CD4-positive, CD25-positive, alpha-beta regulatory T cell (primary cell): ENCODE measurements around the gene EML2. TPM values are rescaled to one million over a fixed set of nuclear protein-coding genes. Genes with fewer than 3 reads are reported as not detected.

ENCODE experiments used
- ATAC-seq, 2 donors: fragments of 150-1000 bp; cut with Tn5 transposase; one replicate each; pipeline ENCODE4 v1.10.0; 2021; ENCODE audit warnings: low read depth in 2 of 2, moderate number of reproducible peaks in 2 of 2, moderate library complexity in 1 of 2
- DNase-seq, 3 donors: peaks; one replicate each; pipeline versions ENCODE4 v3.0.0 to v3.0.0-alpha.2; 2012 to 2022; ENCODE audit warnings: mixed read lengths in 1 of 3
- H3K27ac ChIP-seq: one replicate; pipeline ENCODE4 v1.7.0; 2013; ENCODE audit warnings: mild to moderate bottlenecking, low read length; ENCODE audit not compliant: insufficient read depth, poor library complexity, severe bottlenecking
- H3K27me3 ChIP-seq: one replicate; pipeline ENCODE4 v1.7.0; 2013; ENCODE audit warnings: low read length; ENCODE audit not compliant: control insufficient read depth, insufficient read depth
- H3K36me3 ChIP-seq: one replicate; pipeline ENCODE4 v1.7.0; 2013; ENCODE audit warnings: mild to moderate bottlenecking, low read length, moderate library complexity; ENCODE audit not compliant: control insufficient read depth, insufficient read depth
- H3K4me1 ChIP-seq: 2 replicates; pipeline ENCODE4 v1.7.0; 2013; ENCODE audit warnings: mild to moderate bottlenecking, low read length; ENCODE audit not compliant: insufficient read depth, control insufficient read depth, poor library complexity, severe bottlenecking
- H3K4me3 ChIP-seq: one replicate; pipeline ENCODE4 v1.7.0; 2013; ENCODE audit warnings: low read depth, mild to moderate bottlenecking, low read length, moderate library complexity
- H3K9me3 ChIP-seq, 2 experiments: 1 replicate in 1 of 2; 2 replicates in 1 of 2; pipeline ENCODE4 v1.7.0; 2013; ENCODE audit warnings: low read length in 2 of 2, mild to moderate bottlenecking in 1 of 2, moderate library complexity in 1 of 2; ENCODE audit not compliant: control insufficient read depth in 2 of 2
- H3K27ac Mint-ChIP-seq, 3 donors: one replicate each; pipeline ENCODE4 v1.8.0; 2020 to 2022; ENCODE audit warnings: mild to moderate bottlenecking in 3 of 3, mixed read lengths in 3 of 3, moderate library complexity in 2 of 3
- H3K27me3 Mint-ChIP-seq: one replicate; pipeline ENCODE4 v1.8.0; 2022; ENCODE audit warnings: mild to moderate bottlenecking, mixed read lengths
- H3K36me3 Mint-ChIP-seq: one replicate; pipeline ENCODE4 v1.8.0; 2020; ENCODE audit warnings: mixed read lengths
- H3K4me1 Mint-ChIP-seq, 4 donors: one replicate each; pipeline ENCODE4 v1.8.0; 2020 to 2022; ENCODE audit warnings: mixed read lengths in 4 of 4, mild to moderate bottlenecking in 1 of 4
- H3K4me3 Mint-ChIP-seq, 4 donors: one replicate each; pipeline ENCODE4 v1.8.0; 2020 to 2022; ENCODE audit warnings: mild to moderate bottlenecking in 4 of 4, mixed read lengths in 4 of 4, moderate library complexity in 3 of 4
- H3K9me3 Mint-ChIP-seq, 7 donors: one replicate each; pipeline ENCODE4 v1.8.0; 2020 to 2022; ENCODE audit warnings: mixed read lengths in 7 of 7, mild to moderate bottlenecking in 3 of 7, moderate library complexity in 2 of 7
- polyA plus RNA-seq, 4 donors: library from polyadenylated mRNA; unstranded; fragments of 300-500 nt; fragmentation: Illumina TruSeq; gene quantifications; one replicate each; pipeline ENCODE4 v1.2.3, GENCODE V29; 2021
- total RNA-seq: library from RNA; stranded (reverse); gene quantifications from one replicate; pipeline ENCODE4 v1.2.3, GENCODE V29; 2022

Gene EML2
- total and polyA plus RNA-seq, 5 donors from 2014 or later = 15.1 to 90.0 (median 21.2) TPM

DNA sequence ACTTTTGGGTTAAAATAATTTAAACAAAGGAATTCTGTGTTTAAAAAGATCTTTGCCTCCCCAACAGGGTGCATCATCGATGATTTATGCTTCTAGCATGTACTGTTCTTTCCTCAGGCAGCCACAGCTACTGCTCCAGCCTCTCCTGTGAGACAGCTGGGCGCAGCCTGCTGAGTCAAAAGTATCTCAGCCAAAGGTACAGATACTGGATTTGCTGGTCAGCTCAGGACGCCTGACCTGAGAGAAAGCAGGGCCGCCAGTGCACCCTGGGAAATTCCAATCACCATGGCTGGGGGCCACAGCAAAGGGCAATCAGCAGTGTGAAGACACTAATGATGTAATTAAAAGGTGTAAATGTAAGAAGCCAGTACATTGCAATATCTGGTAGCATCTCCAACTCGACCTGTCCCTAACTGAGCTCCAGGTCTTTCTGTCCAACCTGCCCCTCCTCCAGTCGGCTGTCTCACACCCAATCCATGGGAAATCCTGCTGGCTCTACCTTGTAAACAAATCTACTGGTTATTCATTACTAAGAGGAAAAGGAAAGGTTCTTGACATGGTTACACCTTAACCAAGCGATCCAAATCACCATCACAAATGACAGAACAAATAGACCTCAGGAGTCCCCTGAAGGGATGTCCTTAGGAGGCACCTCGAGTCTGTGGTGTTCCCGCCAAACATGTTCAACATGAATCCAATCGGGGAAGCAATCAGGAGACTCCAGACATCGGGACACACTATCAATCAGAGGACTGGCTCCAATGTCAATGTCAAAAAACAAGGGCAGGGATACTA lies 61.9 kb downstream of the EML2 start:
- Histone ChIP-seq H3K4me3 (no peak overlapping the region), H3K27me3 (no peaks in the 10 kb centered on the region), H3K4me1 (no peaks in the 10 kb centered on the region), H3K36me3 (no peaks in the 10 kb centered on the region), H3K9me3 (no peaks in the 10 kb centered on the region), H3K27ac (no peak overlapping the region)
- Mint-ChIP-seq H3K27ac (peak overlapping the region in 1 of 3 donors; percentile 88), H3K36me3 (peaks cover 8% of the 10 kb centered on the region), H3K4me3 (peak overlapping the region in 1 of 4 donors; percentile 74), H3K9me3 (no peaks in the 10 kb centered on the region), H3K4me1 (peaks cover 0 to 8% (median 3%) of the 10 kb centered on the region in 4 donors), H3K27me3 (no peaks in the 10 kb centered on the region)
- no peak for ATAC-seq
- DNase-seq = no peak

DNA sequence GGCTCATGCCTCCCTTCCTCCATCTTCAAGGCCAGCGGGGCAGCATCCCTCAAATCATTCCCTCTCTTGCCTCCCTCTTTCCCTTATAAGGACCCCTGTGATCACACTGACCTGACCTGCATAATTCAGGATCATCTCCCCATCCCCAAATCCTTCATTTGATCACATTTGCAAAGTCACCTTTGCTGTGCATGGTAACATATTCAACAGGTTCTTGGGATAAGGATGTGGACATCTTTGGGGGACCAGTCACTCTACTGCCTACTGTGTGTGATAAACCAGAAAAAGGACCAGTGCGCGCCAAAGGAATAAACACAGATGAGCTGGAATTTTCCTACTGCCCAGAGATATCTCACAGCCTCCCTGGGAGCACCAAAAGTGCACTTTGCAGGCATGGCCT lies 62.5 kb downstream of the EML2 start:
- Mint-ChIP-seq H3K9me3 (no peaks in the 10 kb centered on the region), H3K4me3 (peak overlapping the region in 1 of 4 donors; percentile 74), H3K4me1 (peaks cover 0 to 8% (median 3%) of the 10 kb centered on the region in 4 donors), H3K27me3 (no peaks in the 10 kb centered on the region), H3K27ac (no peak overlapping the region), H3K36me3 (peaks cover 7% of the 10 kb centered on the region)
- Histone ChIP-seq H3K4me3 (no peak overlapping the region), H3K4me1 (no peaks in the 10 kb centered on the region), H3K27me3 (no peaks in the 10 kb centered on the region), H3K27ac (no peak overlapping the region), H3K9me3 (no peaks in the 10 kb centered on the region), H3K36me3 (no peaks in the 10 kb centered on the region)
- ATAC-seq (no peak), DNase-seq (no peak)

DNA sequence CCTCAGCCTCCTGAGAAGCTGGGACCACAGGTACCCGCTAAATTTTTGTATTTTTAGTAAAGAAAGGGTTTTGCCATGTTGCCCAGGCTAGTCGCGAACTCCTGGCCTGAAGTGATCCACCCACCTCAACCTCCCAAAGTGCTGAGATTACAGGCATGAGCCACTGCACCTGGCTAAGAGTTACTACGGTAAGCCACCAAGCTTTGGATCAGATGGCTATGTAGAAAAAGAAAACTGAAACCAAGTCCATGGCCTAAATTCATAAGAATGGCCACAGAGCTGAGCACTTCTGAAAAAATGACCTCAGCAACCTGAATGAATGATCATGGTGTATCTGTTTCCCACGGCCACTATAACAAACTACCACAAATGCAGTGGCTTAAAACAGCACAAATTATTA lies 64.0 kb downstream of the EML2 start:
- Mint-ChIP-seq H3K9me3 (no peaks in the 10 kb centered on the region), H3K4me1 (peaks cover 0 to 7% (median 3%) of the 10 kb centered on the region in 4 donors), H3K27me3 (no peaks in the 10 kb centered on the region), H3K36me3 (peaks cover 4% of the 10 kb centered on the region), H3K4me3 (no peak overlapping the region), H3K27ac (no peak overlapping the region)
- H3K9me3 ChIP-seq = no peaks in the 10 kb centered on the region
- ATAC-seq = no peak
- no peaks in the 10 kb centered on the region for H3K36me3 ChIP-seq
- H3K27ac ChIP-seq = no peak overlapping the region
- DNase-seq = no peak
- no peak overlapping the region for H3K4me3 ChIP-seq
- H3K4me1 ChIP-seq = no peaks in the 10 kb centered on the region
- no peaks in the 10 kb centered on the region for H3K27me3 ChIP-seq

DNA sequence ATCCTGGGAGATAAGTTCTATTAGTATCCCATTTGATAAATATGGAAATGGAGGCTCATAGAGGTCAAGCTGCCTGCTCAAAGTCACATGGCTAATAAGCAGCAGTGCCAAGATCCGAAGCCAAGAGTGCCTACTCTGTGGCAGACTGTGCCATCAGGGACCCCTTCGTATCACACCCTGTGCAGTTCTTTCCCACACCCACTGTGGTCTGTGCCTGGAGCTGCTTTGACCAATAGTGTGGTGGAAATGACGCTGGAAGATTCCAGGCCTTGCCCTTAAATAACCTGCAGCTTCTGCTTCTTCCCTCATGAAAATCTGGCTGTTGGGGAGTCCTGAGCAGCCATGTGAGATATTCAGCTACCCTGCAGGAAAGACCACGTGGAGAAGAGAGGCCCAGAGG lies 64.7 kb downstream of the EML2 start:
- Mint-ChIP-seq H3K27ac (peak overlapping the region in 1 of 3 donors; percentile 53), H3K4me1 (peaks cover 6 to 14% (median 9%) of the 10 kb centered on the region in 4 donors), H3K4me3 (no peak overlapping the region), H3K36me3 (peaks cover 7% of the 10 kb centered on the region), H3K9me3 (no peaks in the 10 kb centered on the region), H3K27me3 (no peaks in the 10 kb centered on the region)
- ATAC-seq (no peak), DNase-seq (no peak)
- H3K36me3 ChIP-seq = no peaks in the 10 kb centered on the region
- no peak overlapping the region for H3K27ac ChIP-seq
- H3K27me3 ChIP-seq = no peaks in the 10 kb centered on the region
- no peak overlapping the region for H3K4me3 ChIP-seq
- H3K9me3 ChIP-seq = no peaks in the 10 kb centered on the region
- no peaks in the 10 kb centered on the region for H3K4me1 ChIP-seq

DNA sequence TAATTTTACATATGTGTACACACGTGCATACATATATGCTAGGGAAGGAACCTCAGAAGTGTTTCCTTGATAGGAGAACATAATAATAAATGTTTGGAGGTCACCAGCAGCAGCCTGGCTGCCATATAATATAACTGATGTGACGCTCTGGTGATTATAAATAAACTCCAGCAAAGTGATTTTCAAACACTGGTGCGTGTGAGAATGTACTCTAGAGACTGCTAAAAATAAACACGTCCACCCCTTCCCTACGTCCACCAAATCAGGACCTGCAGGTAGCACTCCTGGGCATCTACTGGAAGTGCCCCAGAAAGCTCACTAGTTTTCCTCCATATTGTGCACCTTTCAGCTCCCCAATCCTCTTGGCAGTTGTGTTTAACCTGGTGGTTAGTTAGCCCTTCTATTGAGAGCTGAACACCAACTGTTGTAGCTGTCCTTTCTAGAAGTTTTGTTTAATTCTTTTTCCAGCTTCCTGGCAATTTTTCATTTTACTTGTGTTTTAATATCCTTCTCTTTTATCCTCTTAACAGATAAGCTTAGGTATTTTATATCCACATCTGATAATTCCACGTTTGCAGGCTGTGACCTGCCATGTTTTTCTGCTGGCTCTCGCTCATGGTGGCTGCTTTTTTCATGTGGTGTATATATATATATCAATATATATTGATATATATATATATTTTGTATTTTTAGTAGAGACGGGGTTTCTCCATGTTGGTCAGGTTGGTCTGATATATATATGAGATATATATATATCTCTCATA lies 67.6 kb downstream of the EML2 start:
- no peaks in the 10 kb centered on the region for H3K4me1 ChIP-seq
- ATAC-seq = no peak
- no peaks in the 10 kb centered on the region for H3K27me3 Mint-ChIP-seq
- H3K4me3 Mint-ChIP-seq = no peak overlapping the region
- no peaks in the 10 kb centered on the region for H3K27me3 ChIP-seq
- no peaks in the 10 kb centered on the region for H3K36me3 ChIP-seq
- no peak overlapping the region for H3K4me3 ChIP-seq
- no peaks in the 10 kb centered on the region for H3K9me3 Mint-ChIP-seq
- H3K4me1 Mint-ChIP-seq = peaks cover 9 to 14% (median 11%) of the 10 kb centered on the region in 4 donors
- no peak for DNase-seq
- peaks cover 7% of the 10 kb centered on the region for H3K36me3 Mint-ChIP-seq
- no peaks in the 10 kb centered on the region for H3K9me3 ChIP-seq
- no peak overlapping the region for H3K27ac ChIP-seq
- H3K27ac Mint-ChIP-seq = no peak overlapping the region

DNA sequence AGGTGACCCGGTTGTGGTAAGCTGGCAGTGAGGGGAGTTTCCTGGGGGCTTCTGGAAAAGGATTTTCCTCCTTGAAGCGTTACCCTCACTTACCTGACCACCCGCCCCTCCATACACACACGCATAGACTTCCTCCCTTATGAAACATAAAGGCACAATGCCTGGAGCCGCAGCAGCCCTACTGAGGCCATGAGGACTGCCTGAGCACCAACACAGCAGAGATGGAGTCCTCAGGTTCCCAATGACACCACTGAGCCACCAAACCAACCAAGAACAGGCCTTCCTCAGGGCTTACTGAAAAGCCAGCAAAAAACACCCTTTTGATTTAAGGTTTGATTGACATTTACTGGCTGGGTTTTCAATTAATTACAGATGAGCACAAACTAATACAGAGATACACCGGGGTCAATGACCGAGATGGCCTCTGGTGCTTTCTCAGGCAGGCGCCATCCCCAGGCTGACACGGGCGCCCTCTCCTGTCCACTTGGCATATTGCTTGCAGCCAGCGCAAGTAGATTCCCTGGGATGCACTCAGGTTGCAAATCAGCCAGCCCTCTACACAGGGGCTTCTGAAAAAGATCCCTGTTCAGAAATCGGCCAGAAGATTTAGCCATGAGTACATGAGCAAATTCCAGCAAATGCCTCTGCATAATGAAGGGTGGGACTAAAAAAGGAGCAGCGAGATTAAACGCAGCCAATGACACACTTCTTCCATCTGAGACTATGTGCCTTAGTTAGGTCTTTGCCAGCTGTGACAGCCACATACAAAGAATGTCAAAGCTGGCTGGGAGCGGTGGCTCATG lies 69.4 kb downstream of the EML2 start:
- peak in 1 of 2 donors; percentile 48 for ATAC-seq
- peak; percentile 22 to 50 (median 45) for DNase-seq
- Histone ChIP-seq H3K27me3 (no peaks in the 10 kb centered on the region), H3K4me1 (no peaks in the 10 kb centered on the region), H3K36me3 (no peaks in the 10 kb centered on the region), H3K4me3 (no peak overlapping the region), H3K27ac (no peak overlapping the region), H3K9me3 (no peaks in the 10 kb centered on the region)
- Mint-ChIP-seq H3K27ac (peak overlapping the region in 2 of 3 donors; percentile 52 to 87), H3K4me1 (peaks cover 9 to 14% (median 11%) of the 10 kb centered on the region in 4 donors), H3K9me3 (no peaks in the 10 kb centered on the region), H3K27me3 (no peaks in the 10 kb centered on the region), H3K36me3 (peaks cover 7% of the 10 kb centered on the region), H3K4me3 (no peak overlapping the region)

DNA sequence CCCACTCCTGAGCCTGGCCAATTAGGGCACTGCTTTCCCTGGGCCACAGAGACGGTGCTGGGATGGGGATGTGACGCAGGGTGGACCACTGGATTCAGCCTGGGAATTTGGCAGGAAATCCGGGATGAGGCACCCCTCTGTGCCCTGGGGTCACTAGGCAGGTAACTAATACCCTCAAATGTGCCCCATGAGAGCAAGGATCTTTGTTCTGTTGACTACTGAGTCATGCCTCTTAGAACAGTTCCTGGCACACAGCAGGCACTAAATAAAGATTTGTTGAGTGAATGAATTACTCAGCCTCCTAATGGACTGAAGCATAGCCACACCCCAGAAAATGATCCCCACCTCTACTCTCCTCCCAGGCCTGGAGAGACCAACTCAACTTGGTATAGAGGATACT lies 70.5 kb downstream of the EML2 start:
- Mint-ChIP-seq H3K4me1 (peaks cover 9 to 19% (median 15%) of the 10 kb centered on the region in 4 donors), H3K4me3 (no peak overlapping the region), H3K27ac (no peak overlapping the region), H3K36me3 (peaks cover 6% of the 10 kb centered on the region), H3K27me3 (no peaks in the 10 kb centered on the region), H3K9me3 (no peaks in the 10 kb centered on the region)
- H3K27me3 ChIP-seq = no peaks in the 10 kb centered on the region
- H3K4me3 ChIP-seq = no peak overlapping the region
- H3K27ac ChIP-seq = no peak overlapping the region
- H3K4me1 ChIP-seq = peaks cover 8% of the 10 kb centered on the region
- H3K36me3 ChIP-seq = no peaks in the 10 kb centered on the region
- H3K9me3 ChIP-seq = no peaks in the 10 kb centered on the region
- no peak for DNase-seq
- no peak for ATAC-seq
